K562 (cell line): ENCODE results near the gene IPCEF1. TPM values are rescaled to one million over a fixed set of nuclear protein-coding genes. Genes with fewer than 3 reads are reported as not detected.

ENCODE experiments used
- HLTF ChIP-seq: fragments of 450-650 bp; IDR thresholded peaks from 2 replicates; pipeline ENCODE4 v1.6.1; 2016
- HMG20A ChIP-seq: fragments of 450-650 bp; formaldehyde crosslinking; conservative IDR thresholded peaks from 2 replicates; pipeline ENCODE4 v1.4.0; 2020; ENCODE audit warnings: mild to moderate bottlenecking, mixed read lengths
- KDM1A ChIP-seq, 2 experiments: fragments of 450-650 bp; IDR thresholded peaks; 2 replicates each; pipeline ENCODE4 v1.6.1; 2016; ENCODE audit warnings: mild to moderate bottlenecking in 2 of 2
- MTA1 ChIP-seq: fragments of 450-650 bp; IDR thresholded peaks from 2 replicates; pipeline ENCODE4 v1.6.1; 2017; ENCODE audit warnings: borderline replicate concordance
- RBFOX2 ChIP-seq: fragments of 200-400 bp; formaldehyde crosslinking; IDR thresholded peaks from 2 replicates; pipeline ENCODE4 v1.6.1; 2017; ENCODE audit warnings: low read depth, mild to moderate bottlenecking, low read length, moderate library complexity
- SMAD4 ChIP-seq: fragments of 250-450 bp; sonication (Bioruptor Pico); conservative IDR thresholded peaks from 2 replicates; pipeline ENCODE4 v1.8.0; 2021; ENCODE audit warnings: inconsistent platforms, mild to moderate bottlenecking, moderate library complexity
- TCF7 ChIP-seq: sonication (generic); IDR thresholded peaks from 2 replicates; pipeline ENCODE4 v1.6.1; 2016; ENCODE audit warnings: antibody characterized with exemption, borderline replicate concordance
- ZFP91 ChIP-seq: sonication (generic); formaldehyde crosslinking; IDR thresholded peaks from 2 replicates; pipeline ENCODE4 v1.8.0; 2022; ENCODE audit warnings: mild to moderate bottlenecking, missing genetic modification reagents
- ZNF174 ChIP-seq: fragments of 250-450 bp; sonication (Bioruptor Pico); IDR thresholded peaks from 2 replicates; pipeline ENCODE4 v1.4.0; 2020; ENCODE audit warnings: mild to moderate bottlenecking
- polyA plus RNA-seq, 8 experiments: library from polyadenylated mRNA; depleted of rRNA in 4 of 8; stranded (reverse) in 5 of 8; unstranded in 3 of 8; fragments of >200 nt; fragmentation: Nextera tagmentation in 2 of 8; fragmentation: Illumina TruSeq in 1 of 8; extraction: Ambion mirVana in 2 of 8; extraction: Trizol in 1 of 8; gene quantifications; 2 replicates each; pipeline versions ENCODE4 v1.2.1 to v1.2.3, GENCODE V29; 2011 to 2014; ENCODE audit warnings: inconsistent platforms in 1 of 8, missing spikeins in 1 of 8
- total RNA-seq, 7 experiments: library from RNA; depleted of rRNA in 6 of 7; stranded (reverse); fragments of >200 nt in 6 of 7; fragmentation: Illumina TruSeq in 2 of 7; extraction: Trizol in 2 of 7; gene quantifications; 2 replicates each; pipeline versions ENCODE4 v1.2.1 to v1.2.3, GENCODE V29; 2011 to 2021; ENCODE audit warnings: low replicate concordance in 1 of 7
- TF ChIP-seq, protein P1 (sequence below): fragments of 250-450 bp; sonication (Bioruptor Pico); IDR thresholded peaks from 2 replicates; pipeline ENCODE4 v1.8.0; 2021; ENCODE audit warnings: moderate library complexity, mild to moderate bottlenecking, inconsistent platforms

Gene IPCEF1
- total and polyA plus RNA-seq, 9 of the 15 experiments (the other 6 are each of a cell fraction or from before 2014, with no cell fraction given) = 0.14 to 0.18 TPM; not detected in 7

DNA sequence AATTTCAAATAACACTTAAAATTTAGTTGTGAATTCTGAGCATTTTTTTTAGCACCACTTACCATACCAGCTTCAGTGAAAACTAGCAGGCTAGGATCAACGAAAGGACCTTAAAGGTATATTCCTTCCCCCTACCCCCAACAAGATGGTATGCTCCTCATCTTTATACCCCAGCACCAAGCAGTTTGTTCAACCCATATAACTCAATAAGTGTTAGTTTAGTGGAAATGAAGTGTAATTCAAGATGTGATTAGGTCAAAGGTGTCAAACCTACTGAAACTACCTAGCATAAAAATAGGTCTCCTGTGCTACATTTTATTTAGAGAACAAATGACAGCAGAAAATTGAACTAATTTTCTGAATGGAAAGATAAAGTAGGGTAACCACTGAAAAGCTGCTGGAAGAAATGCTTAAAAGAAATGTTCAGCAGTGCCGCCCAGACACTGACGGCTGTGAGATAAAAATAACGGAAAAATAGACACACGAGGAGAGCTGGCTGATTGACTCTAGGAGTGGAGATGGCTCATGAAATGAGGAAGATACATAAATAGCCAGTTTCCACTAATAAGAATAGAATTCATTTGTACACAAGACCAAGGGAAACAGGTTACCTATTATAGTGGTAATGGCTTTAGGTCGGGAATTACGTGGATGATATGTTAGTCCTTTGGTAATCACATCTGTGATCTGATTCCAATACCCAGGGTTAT is 94.8 kb downstream of the IPCEF1 start (continued):
- TF ChIP-seq TCF7 (no peak), HMG20A (CRISPR knock-in tag) (no peak), RBFOX2 (no peak), HLTF (no peak), ZNF174 (CRISPR knock-in tag) (no peak), SMAD4 (CRISPR knock-in tag) (no peak), KDM1A (IDR thresholded peaks at IDR 0.05) (no peak), ZFP91 (CRISPR knock-in tag) (no peak), MTA1 (no peak)
- TF ChIP-seq, protein P1, sequence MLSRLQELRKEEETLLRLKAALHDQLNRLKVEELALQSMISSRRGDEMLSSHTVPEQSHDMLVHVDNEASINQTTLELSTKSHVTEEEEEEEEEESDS (CRISPR knock-in tag) = no peak
